Measurements from ENCODE around the gene CCDC157.

The CCDC157 gene

GRCh38 chr22:30382340-30382739, 25.5 kb downstream of the CCDC157 start:
- TF ChIP-seq CTCF (conservative IDR thresholded peaks at IDR 0.05; ENCODE audit: low read length) (no peak), EZH2phosphoT487 (IDR thresholded peaks at IDR 0.05; ENCODE audit: borderline replicate concordance) (no peak)
- no peak overlapping the region for H3K9ac ChIP-seq (ENCODE audit: low read depth, low read length, poor library complexity, severe bottlenecking)
- no peak overlapping the region for H2AFZ ChIP-seq (ENCODE audit: low read length)
- no peak overlapping the region for H3K4me2 ChIP-seq (ENCODE audit: low read depth, low read length, poor library complexity, severe bottlenecking)
- H3K4me1 ChIP-seq (ENCODE audit: insufficient read depth, low read length, poor library complexity, severe bottlenecking), result peaks cover 11% of the 10 kb centered on the region
- no peaks in the 10 kb centered on the region for H3F3A ChIP-seq (ENCODE audit: low read depth)
- no peaks in the 10 kb centered on the region for H3K9me2 ChIP-seq (replicated peaks; ENCODE audit: low read depth, low read length)
- no peaks in the 10 kb centered on the region for H3K36me3 ChIP-seq (ENCODE audit: insufficient read depth, low read length)
- H4K20me1 ChIP-seq (ENCODE audit: insufficient read depth, low read length, poor library complexity, severe bottlenecking), result no peaks in the 10 kb centered on the region
- H3K27me3 ChIP-seq (ENCODE audit: insufficient read depth, low read length, poor library complexity, severe bottlenecking), result no peaks in the 10 kb centered on the region
- H3K9me3 ChIP-seq (ENCODE audit: insufficient read depth, low read depth, low read length), result no peaks in the 10 kb centered on the region
- H3K79me2 ChIP-seq (ENCODE audit: insufficient read depth, low read length), result peaks cover 9% of the 10 kb centered on the region; the same call in 1 of the 2 replicates
- H3K4me3 ChIP-seq (ENCODE audit: low read length, poor library complexity, severe bottlenecking), result no peak overlapping the region

GRCh38 chr22:30383061-30383460, 26.3 kb downstream of the CCDC157 start:
- no peaks in the 10 kb centered on the region for H3K9me3 ChIP-seq (ENCODE audit: insufficient read depth, low read depth, low read length)
- peaks cover 9% of the 10 kb centered on the region; the same call in 1 of the 2 replicates for H3K79me2 ChIP-seq (ENCODE audit: insufficient read depth, low read length)
- H3K4me2 ChIP-seq (ENCODE audit: low read depth, low read length, poor library complexity, severe bottlenecking), result no peak overlapping the region
- no peak overlapping the region for H2AFZ ChIP-seq (ENCODE audit: low read length)
- H3K27me3 ChIP-seq (ENCODE audit: insufficient read depth, low read length, poor library complexity, severe bottlenecking), result no peaks in the 10 kb centered on the region
- H4K20me1 ChIP-seq (ENCODE audit: insufficient read depth, low read length, poor library complexity, severe bottlenecking), result no peaks in the 10 kb centered on the region
- no peaks in the 10 kb centered on the region for H3K36me3 ChIP-seq (ENCODE audit: insufficient read depth, low read length)
- no peak; the same call in 1 of the 2 replicates for TF ChIP-seq CTCF (conservative IDR thresholded peaks at IDR 0.05; ENCODE audit: low read length)
- TF ChIP-seq EZH2phosphoT487 (IDR thresholded peaks at IDR 0.05; ENCODE audit: borderline replicate concordance), result no peak
- H3K4me3 ChIP-seq (ENCODE audit: low read length, poor library complexity, severe bottlenecking), result no peak overlapping the region
- no peaks in the 10 kb centered on the region for H3F3A ChIP-seq (ENCODE audit: low read depth)
- peaks cover 11% of the 10 kb centered on the region for H3K4me1 ChIP-seq (ENCODE audit: insufficient read depth, low read length, poor library complexity, severe bottlenecking)
- H3K9me2 ChIP-seq (replicated peaks; ENCODE audit: low read depth, low read length), result no peaks in the 10 kb centered on the region
- H3K9ac ChIP-seq (ENCODE audit: low read depth, low read length, poor library complexity, severe bottlenecking), result no peak overlapping the region

GRCh38 chr22:30385942-30386341, 29.1 kb downstream of the CCDC157 start:
- peak overlapping the region; percentile 83 for H3K4me3 ChIP-seq (ENCODE audit: low read length, poor library complexity, severe bottlenecking)

More at GRCh38 chr22:30385942-30386341, 29.1 kb downstream of the CCDC157 start:
- Histone ChIP-seq H3K9me2 (replicated peaks; ENCODE audit: low read depth, low read length) (no peaks in the 10 kb centered on the region), H3K9ac (ENCODE audit: low read depth, low read length, poor library complexity, severe bottlenecking) (peak overlapping the region; percentile 76), H3K4me2 (ENCODE audit: low read depth, low read length, poor library complexity, severe bottlenecking) (peak overlapping the region; percentile 78), H3K9me3 (ENCODE audit: insufficient read depth, low read depth, low read length) (no peaks in the 10 kb centered on the region), H3K27me3 (ENCODE audit: insufficient read depth, low read length, poor library complexity, severe bottlenecking) (no peaks in the 10 kb centered on the region), H4K20me1 (ENCODE audit: insufficient read depth, low read length, poor library complexity, severe bottlenecking) (no peaks in the 10 kb centered on the region), H2AFZ (ENCODE audit: low read length) (no peak overlapping the region), H3K4me1 (ENCODE audit: insufficient read depth, low read length, poor library complexity, severe bottlenecking) (peaks cover 11% of the 10 kb centered on the region), H3K36me3 (ENCODE audit: insufficient read depth, low read length) (no peaks in the 10 kb centered on the region), H3F3A (ENCODE audit: low read depth) (no peaks in the 10 kb centered on the region), H3K79me2 (ENCODE audit: insufficient read depth, low read length) (peaks cover 9% of the 10 kb centered on the region; the same call in 1 of the 2 replicates)
- TF ChIP-seq CTCF (conservative IDR thresholded peaks at IDR 0.05; ENCODE audit: low read length) (no peak), EZH2phosphoT487 (IDR thresholded peaks at IDR 0.05; ENCODE audit: borderline replicate concordance) (no peak)

All from Loucy (cell line).